CD8-positive, alpha-beta memory T cell (primary cell): Measurements from ENCODE around the gene TMEM253. TPM values are rescaled to one million over a fixed set of nuclear protein-coding genes. Genes with fewer than 3 reads are reported as not detected.

Source experiments
- CTCF ChIA-PET: fragments of 350-600 bp; sonication (Branson Sonifier 250); formaldehyde crosslinking; loops from one replicate; lab custom pipeline; 2021; ENCODE audit warnings: antibody characterized with exemption; lab: Charles Lee
- POLR2A ChIA-PET: fragments of 350-600 bp; sonication (Branson Sonifier 250); formaldehyde crosslinking; loops from one replicate; lab custom pipeline; 2021; ENCODE audit warnings: antibody characterized with exemption; lab: Charles Lee
- DNase-seq, 5 donors: peaks; one replicate each; pipeline versions ENCODE4 v3.0.0 to v3.0.0-alpha.2; 2020 to 2022; ENCODE audit warnings: mixed read lengths in 1 of 5
- H3K27ac ChIP-seq: one replicate; pipeline ENCODE4 v1.7.0; 2013; ENCODE audit warnings: low read depth, mild to moderate bottlenecking, low read length, moderate library complexity
- H3K27me3 ChIP-seq: 2 replicates; pipeline ENCODE4 v1.7.0; 2013; ENCODE audit warnings: low read length, mild to moderate bottlenecking; ENCODE audit not compliant: insufficient read depth, poor library complexity, severe bottlenecking
- H3K36me3 ChIP-seq: 2 replicates; pipeline ENCODE4 v1.7.0; 2013; ENCODE audit warnings: mild to moderate bottlenecking, low read length, moderate library complexity; ENCODE audit not compliant: insufficient read depth
- H3K4me1 ChIP-seq: 2 replicates; pipeline ENCODE4 v1.7.0; 2013; ENCODE audit warnings: mild to moderate bottlenecking, low read length, moderate library complexity; ENCODE audit not compliant: insufficient read depth
- H3K4me3 ChIP-seq: 2 replicates; pipeline ENCODE4 v1.7.0; 2013; ENCODE audit warnings: mild to moderate bottlenecking, low read length
- H3K9me3 ChIP-seq: 2 replicates; pipeline ENCODE4 v1.7.0; 2013; ENCODE audit warnings: mild to moderate bottlenecking, low read length
- H3K27ac Mint-ChIP-seq, 8 donors: one replicate each; pipeline ENCODE4 v1.8.0; 2020 to 2021; ENCODE audit warnings: mixed read lengths in 8 of 8, mild to moderate bottlenecking in 6 of 8, inconsistent platforms in 3 of 8, moderate library complexity in 3 of 8
- H3K27me3 Mint-ChIP-seq, 2 donors: one replicate each; pipeline ENCODE4 v1.8.0; 2020 to 2021; ENCODE audit warnings: mixed read lengths in 2 of 2, mild to moderate bottlenecking in 1 of 2, moderate library complexity in 1 of 2
- H3K36me3 Mint-ChIP-seq, 3 donors: one replicate each; pipeline ENCODE4 v1.8.0; 2020 to 2021; ENCODE audit warnings: mixed read lengths in 3 of 3, inconsistent platforms in 1 of 3, mild to moderate bottlenecking in 1 of 3
- H3K4me1 Mint-ChIP-seq, 3 donors: one replicate each; pipeline ENCODE4 v1.8.0; 2020 to 2021; ENCODE audit warnings: mixed read lengths in 3 of 3, inconsistent platforms in 1 of 3, mild to moderate bottlenecking in 1 of 3
- H3K4me3 Mint-ChIP-seq, 7 donors: one replicate each; pipeline ENCODE4 v1.8.0; 2020 to 2021; ENCODE audit warnings: mixed read lengths in 7 of 7, mild to moderate bottlenecking in 6 of 7, moderate library complexity in 4 of 7, inconsistent platforms in 2 of 7
- H3K9me3 Mint-ChIP-seq, 5 donors: one replicate each; pipeline ENCODE4 v1.8.0; 2020 to 2022; ENCODE audit warnings: mixed read lengths in 5 of 5, mild to moderate bottlenecking in 3 of 5, moderate library complexity in 2 of 5, inconsistent platforms in 1 of 5
- polyA plus RNA-seq: library from polyadenylated mRNA; unstranded; fragments of 300-500 nt; fragmentation: Illumina TruSeq; gene quantifications from one replicate; pipeline ENCODE4 v1.2.3, GENCODE V29; 2021
- total RNA-seq, 2 experiments: library from RNA; stranded (reverse); gene quantifications; one replicate each; pipeline ENCODE4 v1.2.3, GENCODE V29; 2021

The TMEM253 gene
- total and polyA plus RNA-seq, 3 experiments from 2014 or later: not detected

DNA sequence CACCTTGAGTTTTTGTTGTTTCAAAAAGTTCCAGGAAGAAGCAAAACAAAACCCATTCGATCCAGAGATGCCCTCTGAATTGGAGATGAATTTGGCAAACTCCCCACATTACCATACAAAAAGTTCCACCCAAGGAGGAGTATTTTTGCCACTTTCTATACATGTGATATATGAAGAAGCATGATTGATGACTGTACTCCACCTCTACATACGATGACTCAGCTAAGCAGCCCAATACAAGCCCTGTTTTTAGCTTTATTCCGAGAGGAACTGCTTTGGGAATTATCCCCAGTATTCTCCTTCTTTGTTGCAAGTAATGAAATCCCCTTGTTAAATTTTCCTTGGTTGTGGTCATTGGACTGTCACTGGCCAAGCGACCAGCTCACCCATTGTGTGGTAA lies 11.4 kb downstream of the TMEM253 start:
- DNase-seq: no peak
- no peaks in the 10 kb centered on the region for H3K4me1 Mint-ChIP-seq
- no peaks in the 10 kb centered on the region for H3K36me3 ChIP-seq
- H3K27me3 Mint-ChIP-seq: peaks cover 0 to 3% of the 10 kb centered on the region in 2 donors
- no peaks in the 10 kb centered on the region for H3K4me1 ChIP-seq
- no peaks in the 10 kb centered on the region for H3K9me3 ChIP-seq
- no peaks in the 10 kb centered on the region for H3K36me3 Mint-ChIP-seq
- CTCF ChIA-PET: interaction anchor here (1.0 to 1.2 kb wide), 2 partner anchors 20 to 43 kb away, joined by 3 read pairs; no protein-coding TSS in a partner anchor
- H3K27ac ChIP-seq: no peak overlapping the region
- no peaks in the 10 kb centered on the region for H3K9me3 Mint-ChIP-seq
- POLR2A ChIA-PET: no interaction called here
- no peaks in the 10 kb centered on the region for H3K27me3 ChIP-seq
- no peak overlapping the region for H3K4me3 Mint-ChIP-seq
- no peak overlapping the region for H3K4me3 ChIP-seq
- no peak overlapping the region for H3K27ac Mint-ChIP-seq

DNA sequence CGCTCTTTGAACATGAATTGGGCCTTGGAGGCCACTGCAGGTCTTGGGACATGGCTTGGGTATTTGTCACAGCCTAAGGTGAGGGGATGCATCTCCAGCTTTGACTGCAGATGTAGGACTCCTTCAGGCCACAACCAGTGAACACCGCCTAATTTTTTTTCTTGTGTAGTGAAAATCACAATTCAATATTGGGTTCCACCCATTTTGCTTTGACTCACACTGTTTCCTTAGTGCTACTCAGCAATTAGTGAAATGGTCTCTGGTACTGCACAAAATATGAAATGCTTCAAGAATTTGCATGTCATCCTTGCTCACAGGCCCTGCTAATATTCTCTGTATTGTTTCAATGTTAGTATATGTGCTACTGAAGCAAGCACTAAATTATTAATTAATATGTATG lies 12.5 kb downstream of the TMEM253 start:
- Histone ChIP-seq H3K36me3 (no peaks in the 10 kb centered on the region), H3K27ac (no peak overlapping the region), H3K4me3 (no peak overlapping the region), H3K27me3 (no peaks in the 10 kb centered on the region), H3K4me1 (no peaks in the 10 kb centered on the region), H3K9me3 (no peaks in the 10 kb centered on the region)
- Mint-ChIP-seq H3K27me3 (peaks cover 3 to 7% of the 10 kb centered on the region in 2 donors), H3K9me3 (no peaks in the 10 kb centered on the region), H3K27ac (no peak overlapping the region), H3K36me3 (no peaks in the 10 kb centered on the region), H3K4me3 (no peak overlapping the region), H3K4me1 (no peaks in the 10 kb centered on the region)
- ChIA-PET CTCF (interaction anchor here (1.7 kb wide), 1 partner anchor 52 kb away, joined by 3 read pairs; no protein-coding TSS in a partner anchor), POLR2A (no interaction called here)
- DNase-seq: no peak

DNA sequence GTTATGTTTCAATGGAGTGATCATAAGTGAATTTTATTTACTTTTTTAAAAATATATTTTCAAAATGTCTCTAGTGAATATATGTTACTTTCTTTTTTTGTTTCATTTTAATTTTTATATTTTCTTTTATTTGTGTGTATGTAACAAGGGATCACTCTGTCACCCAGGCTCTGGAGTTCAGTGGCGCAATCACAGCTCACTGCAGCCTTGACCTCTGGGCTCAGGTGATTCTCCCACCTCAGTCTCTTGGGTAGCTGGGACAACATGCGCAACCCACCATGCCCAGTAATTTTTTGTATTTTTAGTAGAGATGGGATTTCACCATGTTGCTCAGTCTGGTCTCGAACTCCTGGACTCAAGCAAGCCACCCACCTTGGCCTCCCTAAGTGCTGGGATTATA lies 18.1 kb downstream of the TMEM253 start:
- H3K36me3 ChIP-seq: no peaks in the 10 kb centered on the region
- no peak for DNase-seq
- Mint-ChIP-seq H3K4me3 (no peak overlapping the region), H3K27me3 (peaks cover 1 to 40% of the 10 kb centered on the region in 2 donors), H3K4me1 (no peaks in the 10 kb centered on the region), H3K36me3 (no peaks in the 10 kb centered on the region), H3K27ac (no peak overlapping the region), H3K9me3 (no peaks in the 10 kb centered on the region)
- H3K4me3 ChIP-seq: no peak overlapping the region
- no peak overlapping the region for H3K27ac ChIP-seq
- H3K27me3 ChIP-seq: no peaks in the 10 kb centered on the region
- CTCF ChIA-PET: interaction anchor here (0.6 kb wide), 1 partner anchor 16 kb away, joined by 3 read pairs; no protein-coding TSS in a partner anchor
- no peaks in the 10 kb centered on the region for H3K4me1 ChIP-seq
- H3K9me3 ChIP-seq: no peaks in the 10 kb centered on the region
- POLR2A ChIA-PET: interaction anchor here (0.6 kb wide), 1 partner anchor 101 kb away, joined by 4 read pairs; no protein-coding TSS in a partner anchor

DNA sequence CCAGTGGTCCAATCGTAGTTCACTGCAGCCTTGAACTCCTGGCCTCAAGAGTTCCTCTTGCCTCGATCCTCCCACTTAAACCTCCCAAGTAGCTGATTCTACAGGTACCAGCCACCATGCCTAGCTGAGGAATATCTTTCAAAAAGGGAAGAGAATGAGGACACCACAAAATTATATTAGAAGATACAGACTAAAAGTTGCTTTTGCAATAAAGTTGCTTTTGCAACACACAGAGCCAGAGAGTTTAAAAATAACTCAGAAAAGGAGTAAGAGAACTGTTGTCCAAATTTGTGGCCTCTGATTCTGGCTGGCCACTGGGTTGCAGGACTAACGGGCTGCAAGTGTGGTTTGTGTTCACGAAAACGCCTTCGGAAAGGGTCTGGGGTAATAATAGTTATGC lies 19.8 kb downstream of the TMEM253 start:
- peaks cover 0 to 4% (median 0%) of the 10 kb centered on the region in 3 donors for H3K36me3 Mint-ChIP-seq
- POLR2A ChIA-PET: no interaction called here
- H3K4me3 ChIP-seq: no peak overlapping the region

DNA sequence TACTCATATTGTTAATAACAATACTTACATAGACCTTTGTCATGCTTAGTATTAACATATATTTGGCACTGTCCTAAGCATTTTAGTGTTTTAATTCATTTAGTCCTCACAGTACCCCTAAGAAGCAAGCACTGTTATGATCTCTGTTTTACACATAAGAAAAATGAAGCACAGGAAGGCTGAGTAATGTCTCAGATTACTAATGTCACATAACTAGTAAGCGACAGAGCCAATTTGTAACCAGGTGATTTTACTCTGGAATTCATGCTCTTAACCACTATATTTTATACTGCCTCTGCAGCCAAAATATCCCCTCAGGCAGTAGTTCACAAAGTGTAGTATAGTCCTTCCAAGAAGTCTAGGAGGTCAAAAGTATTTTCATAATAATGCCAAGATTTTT lies 20.3 kb downstream of the TMEM253 start:
- no peaks in the 10 kb centered on the region for H3K9me3 ChIP-seq
- H3K4me3 ChIP-seq: no peak overlapping the region
- Mint-ChIP-seq H3K9me3 (peaks cover 0 to 8% (median 3%) of the 10 kb centered on the region in 5 donors), H3K27ac (no peak overlapping the region), H3K4me1 (no peaks in the 10 kb centered on the region), H3K27me3 (peaks cover 9 to 52% of the 10 kb centered on the region in 2 donors), H3K4me3 (no peak overlapping the region), H3K36me3 (peaks cover 0 to 6% (median 0%) of the 10 kb centered on the region in 3 donors)
- ChIA-PET CTCF (no interaction called here), POLR2A (no interaction called here)
- no peaks in the 10 kb centered on the region for H3K36me3 ChIP-seq
- H3K27ac ChIP-seq: no peak overlapping the region
- DNase-seq: no peak
- H3K27me3 ChIP-seq: peaks cover 6% of the 10 kb centered on the region
- no peaks in the 10 kb centered on the region for H3K4me1 ChIP-seq

More for the DNA sequence above, 19.8 kb downstream of the TMEM253 start:
- no peak for DNase-seq
- peaks cover 5 to 47% of the 10 kb centered on the region in 2 donors for H3K27me3 Mint-ChIP-seq
- Histone ChIP-seq H3K36me3 (no peaks in the 10 kb centered on the region), H3K9me3 (no peaks in the 10 kb centered on the region), H3K27me3 (peaks cover 1% of the 10 kb centered on the region), H3K27ac (no peak overlapping the region), H3K4me1 (no peaks in the 10 kb centered on the region)
- no peak overlapping the region for H3K4me3 Mint-ChIP-seq
- H3K4me1 Mint-ChIP-seq: no peaks in the 10 kb centered on the region
- CTCF ChIA-PET: interaction anchor here (1.1 kb wide), 1 partner anchor 106 kb away, joined by 3 read pairs; no protein-coding TSS in a partner anchor
- H3K27ac Mint-ChIP-seq: no peak overlapping the region
- peaks cover 0 to 8% (median 3%) of the 10 kb centered on the region in 5 donors for H3K9me3 Mint-ChIP-seq

DNA sequence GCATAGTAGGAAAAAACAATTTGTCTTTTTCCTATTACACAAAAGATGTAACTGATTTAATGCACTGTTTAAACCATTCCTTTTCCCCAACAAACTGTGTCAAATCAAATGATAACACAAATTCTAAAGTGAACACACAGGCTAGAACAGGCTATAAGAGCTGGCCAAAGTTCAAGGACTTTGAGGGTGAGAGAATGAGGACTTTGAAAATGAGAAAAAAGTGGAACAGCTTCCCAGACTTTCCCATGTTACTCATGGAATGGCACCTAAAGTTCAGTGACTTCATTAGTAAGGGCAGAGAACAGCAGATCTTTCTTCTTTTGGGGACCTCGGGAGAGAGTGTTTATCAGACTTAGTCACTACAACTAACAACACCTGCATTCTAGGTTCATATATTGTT lies 22.6 kb downstream of the TMEM253 start:
- no peak overlapping the region for H3K27ac Mint-ChIP-seq
- no peak overlapping the region for H3K4me3 Mint-ChIP-seq
- no peaks in the 10 kb centered on the region for H3K4me1 ChIP-seq
- peaks cover 0 to 8% (median 5%) of the 10 kb centered on the region in 5 donors for H3K9me3 Mint-ChIP-seq
- no peaks in the 10 kb centered on the region for H3K4me1 Mint-ChIP-seq
- peaks cover 0 to 8% (median 0%) of the 10 kb centered on the region in 3 donors for H3K36me3 Mint-ChIP-seq
- no peak overlapping the region for H3K27ac ChIP-seq
- ChIA-PET CTCF (interaction anchor here (1.0 to 1.6 kb wide), 5 partner anchors 8 to 109 kb away, joined by 3 to 4 read pairs (median 3); no protein-coding TSS in a partner anchor), POLR2A (no interaction called here)
- H3K27me3 Mint-ChIP-seq: peaks cover 15 to 58% of the 10 kb centered on the region in 2 donors
- peaks cover 6% of the 10 kb centered on the region for H3K27me3 ChIP-seq
- no peaks in the 10 kb centered on the region for H3K9me3 ChIP-seq
- H3K36me3 ChIP-seq: no peaks in the 10 kb centered on the region
- H3K4me3 ChIP-seq: no peak overlapping the region
- DNase-seq: no peak

DNA sequence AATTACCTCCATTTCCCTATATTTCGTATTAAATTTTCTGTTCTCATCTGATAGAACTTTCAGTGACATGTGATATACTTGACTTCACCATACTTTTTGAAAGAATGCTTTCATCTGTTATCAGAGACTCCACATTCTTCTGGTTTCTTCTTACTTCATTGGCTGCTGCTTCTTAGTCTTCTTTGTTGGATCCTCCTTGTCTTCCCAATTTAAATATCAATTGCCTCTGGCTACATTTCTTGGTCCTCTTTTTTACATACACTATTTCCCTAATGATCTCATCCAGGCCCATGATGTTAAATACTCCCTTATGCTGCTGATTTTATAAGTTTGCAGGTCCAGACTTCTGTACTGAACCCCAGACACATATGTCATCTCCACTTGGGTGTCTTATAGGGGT lies 33.0 kb downstream of the TMEM253 start:
- Mint-ChIP-seq H3K27me3 (peaks cover 3 to 7% of the 10 kb centered on the region in 2 donors), H3K9me3 (no peaks in the 10 kb centered on the region), H3K4me1 (no peaks in the 10 kb centered on the region), H3K4me3 (no peak overlapping the region), H3K27ac (no peak overlapping the region), H3K36me3 (no peaks in the 10 kb centered on the region)
- ChIA-PET POLR2A (no interaction called here), CTCF (no interaction called here)
- DNase-seq: no peak
- H3K27me3 ChIP-seq: no peaks in the 10 kb centered on the region
- no peak overlapping the region for H3K4me3 ChIP-seq
- no peaks in the 10 kb centered on the region for H3K9me3 ChIP-seq
- no peaks in the 10 kb centered on the region for H3K4me1 ChIP-seq
- no peaks in the 10 kb centered on the region for H3K36me3 ChIP-seq
- no peak overlapping the region for H3K27ac ChIP-seq

DNA sequence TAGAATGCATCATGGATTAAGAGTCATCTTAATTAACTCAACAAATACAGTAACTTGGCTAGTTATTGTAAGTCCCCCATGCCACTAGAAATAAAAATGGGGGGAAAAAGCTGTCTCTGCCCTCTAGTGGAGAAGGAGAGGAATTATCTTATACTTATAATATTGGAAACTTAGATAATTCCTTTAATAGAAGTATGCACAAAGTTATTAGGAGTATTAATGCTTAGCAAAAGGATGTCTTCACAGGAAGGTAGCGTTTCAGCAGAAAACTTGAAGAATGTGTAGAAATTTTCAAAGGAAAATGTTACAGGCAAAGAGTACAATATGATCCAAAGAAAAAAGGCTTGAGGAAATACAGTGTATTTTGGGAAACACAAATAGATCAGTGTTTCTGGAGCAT lies 35.2 kb downstream of the TMEM253 start:
- no peaks in the 10 kb centered on the region for H3K4me1 ChIP-seq
- no peaks in the 10 kb centered on the region for H3K9me3 Mint-ChIP-seq
- H3K4me3 ChIP-seq: no peak overlapping the region
- H3K4me1 Mint-ChIP-seq: no peaks in the 10 kb centered on the region
- peak overlapping the region in 1 of 8 donors; percentile 10 for H3K27ac Mint-ChIP-seq
- POLR2A ChIA-PET: no interaction called here
- H3K4me3 Mint-ChIP-seq: no peak overlapping the region
- no peaks in the 10 kb centered on the region for H3K36me3 ChIP-seq
- H3K27ac ChIP-seq: no peak overlapping the region
- peak in 1 of 5 donors; percentile 5 for DNase-seq
- peaks cover 8% of the 10 kb centered on the region in 2 donors for H3K27me3 Mint-ChIP-seq
- no peaks in the 10 kb centered on the region for H3K9me3 ChIP-seq
- CTCF ChIA-PET: interaction anchor here (1.4 to 1.6 kb wide), 2 partner anchors 13 to 121 kb away, joined by 3 to 4 read pairs; no protein-coding TSS in a partner anchor
- H3K27me3 ChIP-seq: no peaks in the 10 kb centered on the region
- no peaks in the 10 kb centered on the region for H3K36me3 Mint-ChIP-seq
